HG02623 (cell line): ENCODE measurements around the gene MTG2.

ENCODE experiments used
- ATAC-seq: cut with Tn5 transposase; IDR thresholded peaks from one replicate; pipeline ENCODE4 v1.9.1; 2021; ENCODE audit warnings: moderate library complexity; ENCODE audit not compliant: unreplicated experiment

MTG2 gene

DNA sequence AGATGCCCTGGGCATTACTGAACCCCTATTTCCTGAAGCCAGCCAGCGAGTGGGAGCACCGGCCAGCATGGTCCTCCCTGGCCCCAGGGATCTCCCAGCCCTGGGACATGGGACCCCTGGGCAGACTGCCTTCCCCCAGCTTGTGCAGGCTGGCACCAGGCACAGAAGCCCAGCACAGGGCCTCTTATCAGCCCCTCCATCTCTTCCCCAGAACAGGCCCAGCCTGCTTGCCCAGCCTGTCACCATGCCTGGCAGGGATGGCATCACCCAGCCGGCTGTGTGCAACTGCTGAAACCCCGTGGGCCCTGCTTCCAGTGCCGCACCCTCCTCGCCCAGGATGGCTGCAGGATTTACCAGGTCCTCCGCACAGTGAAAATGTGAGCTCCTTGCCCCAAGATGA, 49.4 kb downstream of the MTG2 start:
- no peak for ATAC-seq

DNA sequence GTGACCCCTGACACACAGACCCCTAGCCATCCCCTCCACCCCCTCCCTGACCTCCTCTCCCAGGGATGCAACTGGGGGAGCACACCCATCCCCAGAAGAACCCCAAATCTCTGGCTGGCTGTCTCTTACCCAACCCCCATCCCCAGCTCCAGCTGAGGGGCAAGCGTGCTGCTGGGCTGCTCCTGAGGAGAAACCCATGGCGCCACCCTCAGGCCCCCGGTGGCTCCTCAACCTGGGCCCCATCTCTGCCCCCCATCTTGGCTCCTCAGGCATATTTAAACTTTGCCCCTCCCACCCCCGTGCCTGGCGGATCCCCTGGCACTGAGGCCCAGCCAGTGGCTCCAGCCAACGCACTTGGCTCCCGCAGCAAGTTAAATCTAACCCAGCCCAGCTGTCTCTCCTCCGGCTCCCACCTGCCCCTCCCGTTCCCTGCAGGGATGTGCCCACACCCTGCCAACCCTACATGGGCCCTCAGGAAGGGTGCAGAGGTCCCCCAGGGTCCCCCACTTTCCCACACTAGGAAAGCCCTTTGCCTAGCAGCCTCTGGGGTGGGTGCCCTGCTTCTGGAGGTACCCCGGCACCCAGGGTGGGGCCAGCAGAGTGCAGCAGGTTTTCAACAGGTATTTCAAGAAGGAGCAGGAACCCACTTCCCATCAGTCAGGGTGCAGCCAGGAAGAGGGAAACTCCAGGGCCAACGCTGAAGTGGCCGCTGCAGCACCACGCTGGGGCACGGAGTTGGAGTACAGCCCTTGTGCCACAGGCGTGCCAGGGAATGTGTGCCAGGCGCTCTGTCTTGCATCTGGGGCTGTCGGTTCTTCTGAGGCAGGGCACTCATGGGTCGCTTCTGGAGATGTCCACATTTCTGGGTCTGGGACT, 50.2 kb downstream of the MTG2 start:
- no peak for ATAC-seq

DNA sequence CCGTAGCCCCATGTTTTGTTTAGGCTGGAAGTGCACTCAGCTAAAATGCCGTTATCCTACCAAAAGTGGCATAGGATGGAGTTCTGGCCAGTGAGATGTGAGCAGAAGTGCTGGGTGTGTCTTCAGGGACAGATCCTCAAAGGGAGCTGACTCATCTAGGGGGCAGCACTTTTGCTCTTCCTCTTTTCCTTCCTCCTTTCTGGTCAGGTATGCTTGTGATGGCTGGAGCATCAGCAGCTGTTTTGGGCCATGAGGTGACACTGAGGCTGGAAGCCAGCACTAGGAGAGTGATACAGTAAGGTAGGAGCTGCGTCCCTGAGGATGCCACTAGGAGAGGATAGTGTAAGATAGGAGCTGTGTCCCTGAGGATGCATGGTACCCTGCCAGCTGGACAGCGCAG, 50.9 kb downstream of the MTG2 start:
- ATAC-seq, result no peak

DNA sequence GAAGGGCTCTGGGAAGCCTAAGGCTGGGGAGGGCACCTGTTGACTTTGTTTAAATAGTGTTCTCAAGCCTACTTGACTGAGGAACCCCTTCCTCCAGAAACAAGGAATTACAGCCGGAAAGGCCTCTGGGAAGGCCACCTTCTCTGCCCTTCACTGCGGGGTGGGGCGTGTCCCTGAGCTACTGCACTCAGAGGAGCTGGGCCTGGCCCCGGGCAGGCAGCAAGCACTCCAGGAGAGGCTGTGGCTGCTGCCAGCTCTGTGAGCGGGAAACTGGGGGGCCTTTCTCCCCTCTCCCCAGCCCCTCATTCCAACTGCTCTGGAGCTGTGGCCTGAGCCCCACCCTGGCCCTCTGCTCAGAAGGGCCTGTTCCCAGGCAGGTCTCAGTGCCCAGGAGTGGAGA, 51.5 kb downstream of the MTG2 start:
- no peak for ATAC-seq

DNA sequence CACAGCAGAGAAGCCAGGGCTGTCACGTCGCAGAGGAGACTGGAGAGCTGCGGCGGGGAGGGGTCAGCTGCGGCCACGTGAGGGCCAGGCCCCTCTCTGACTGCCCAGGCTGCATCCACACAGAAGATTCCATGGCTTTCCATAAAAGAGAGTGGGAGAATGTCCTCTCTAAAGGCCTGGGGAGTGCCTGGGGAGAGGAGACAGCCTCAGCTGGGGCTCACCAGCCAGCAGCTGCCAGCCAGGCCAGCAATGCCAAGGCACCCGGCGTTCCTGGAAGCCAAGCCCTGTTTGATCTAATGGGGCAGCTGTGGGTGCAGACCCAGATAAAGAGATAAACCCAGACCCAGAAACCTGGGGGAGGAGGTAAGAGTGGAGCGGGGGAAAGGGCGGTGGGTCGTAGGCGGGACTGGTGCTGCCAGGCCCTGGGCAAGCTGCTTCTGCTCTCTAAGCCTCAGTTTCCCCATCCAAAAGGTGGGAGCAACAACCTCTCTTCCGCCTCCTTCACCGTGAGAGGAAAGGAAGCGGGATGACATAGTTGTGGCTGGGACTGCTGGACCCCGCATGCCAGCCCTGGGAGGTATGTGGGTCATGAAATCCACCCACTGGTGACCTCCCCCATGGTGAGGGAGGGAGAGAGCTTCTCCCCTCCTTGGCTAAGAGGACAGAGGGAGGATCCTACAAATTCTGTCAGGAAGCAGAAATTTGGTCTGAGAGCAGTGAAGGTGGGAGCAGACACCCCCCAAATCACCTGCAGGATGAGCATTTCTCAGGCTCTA, 52.4 kb downstream of the MTG2 start:
- ATAC-seq, result no peak

DNA sequence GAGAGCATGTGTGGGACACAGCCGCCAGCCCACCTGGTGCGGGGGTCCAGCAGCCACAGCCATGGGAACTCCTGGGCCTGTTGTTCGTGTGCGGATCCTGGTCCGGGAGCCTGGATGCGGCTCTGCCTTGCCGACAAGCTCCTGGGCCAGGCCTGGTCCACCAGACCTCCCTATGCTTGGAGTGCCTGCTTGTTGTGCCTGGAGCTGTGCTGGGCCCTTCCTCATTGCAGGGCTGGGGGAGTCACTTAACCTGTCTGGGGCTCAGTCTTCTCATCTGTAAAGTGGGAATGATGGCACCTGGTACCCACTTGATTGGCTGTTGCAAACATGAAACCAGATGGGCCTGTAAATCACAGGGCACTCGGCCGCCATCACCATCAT, 52.9 kb downstream of the MTG2 start:
- no peak for ATAC-seq

DNA sequence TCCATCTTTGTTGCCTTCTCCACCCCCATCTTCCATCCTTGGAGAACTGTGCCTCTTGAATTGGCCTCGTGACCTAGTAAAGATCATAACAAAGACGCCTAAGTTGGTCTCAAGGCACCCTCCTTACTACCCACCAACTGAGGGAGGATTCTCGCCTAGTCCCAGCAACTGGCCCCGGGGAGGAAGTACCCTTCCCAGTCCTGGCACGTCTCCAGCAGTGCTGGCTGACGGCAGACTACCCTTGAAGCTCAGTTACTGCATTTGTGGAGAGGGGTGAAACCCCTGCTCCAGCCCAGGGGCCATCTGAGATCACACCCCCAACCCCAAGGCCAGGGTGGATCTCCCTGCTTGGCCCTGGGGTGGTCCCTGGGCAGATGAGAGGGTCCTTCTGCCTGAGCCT, 53.4 kb downstream of the MTG2 start:
- ATAC-seq, result no peak

DNA sequence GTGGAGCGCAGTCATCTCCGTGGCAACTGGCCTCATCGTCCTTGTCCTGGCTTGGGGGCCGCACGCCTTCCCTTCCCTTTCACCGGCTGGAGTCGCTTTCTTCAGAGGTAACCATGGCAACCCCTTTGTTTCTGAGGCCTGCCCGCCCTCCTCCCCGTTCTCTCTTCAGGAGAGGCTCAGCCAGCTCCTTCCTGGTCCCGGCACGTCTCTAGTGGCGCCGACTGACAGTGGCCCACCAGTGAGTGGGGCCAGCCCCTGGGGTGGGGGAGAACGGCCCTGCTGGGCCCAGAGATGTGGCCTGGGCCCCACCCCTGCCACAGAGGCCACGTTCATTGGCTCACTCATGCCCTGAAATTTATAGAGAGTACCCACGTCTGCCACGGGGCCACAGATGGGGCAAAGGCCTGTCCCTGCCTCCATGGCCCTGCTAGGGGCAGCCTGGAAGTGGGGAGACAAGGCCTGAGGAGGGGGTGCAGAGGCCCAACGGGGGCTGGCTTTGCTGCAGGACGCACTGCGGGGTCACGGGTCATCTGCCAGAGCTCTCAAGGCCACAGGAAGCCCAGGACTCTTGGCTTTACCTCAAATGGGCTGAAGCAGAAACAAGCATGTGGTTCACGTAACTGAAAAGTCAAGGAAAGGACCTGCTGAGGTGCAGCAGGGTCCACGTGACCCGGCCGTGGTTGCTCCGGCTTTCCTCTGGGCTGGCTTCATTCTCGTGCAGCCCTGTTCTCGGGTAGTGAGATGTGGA, 54.1 kb downstream of the MTG2 start:
- no peak for ATAC-seq

DNA sequence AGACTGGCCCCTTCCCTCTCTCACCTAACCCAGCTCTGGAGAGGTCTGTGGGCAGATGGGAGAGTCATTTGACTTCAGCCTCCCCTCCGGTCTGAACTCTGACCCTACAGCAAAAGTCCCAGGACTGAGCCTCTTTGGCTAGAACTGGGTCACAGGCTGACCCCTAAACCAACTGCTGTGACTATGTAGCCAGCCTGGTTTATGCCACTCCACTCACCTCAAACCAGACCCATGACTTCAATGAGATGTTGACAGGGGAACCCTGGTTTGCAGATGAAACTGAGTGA, 54.6 kb downstream of the MTG2 start:
- no peak for ATAC-seq

DNA sequence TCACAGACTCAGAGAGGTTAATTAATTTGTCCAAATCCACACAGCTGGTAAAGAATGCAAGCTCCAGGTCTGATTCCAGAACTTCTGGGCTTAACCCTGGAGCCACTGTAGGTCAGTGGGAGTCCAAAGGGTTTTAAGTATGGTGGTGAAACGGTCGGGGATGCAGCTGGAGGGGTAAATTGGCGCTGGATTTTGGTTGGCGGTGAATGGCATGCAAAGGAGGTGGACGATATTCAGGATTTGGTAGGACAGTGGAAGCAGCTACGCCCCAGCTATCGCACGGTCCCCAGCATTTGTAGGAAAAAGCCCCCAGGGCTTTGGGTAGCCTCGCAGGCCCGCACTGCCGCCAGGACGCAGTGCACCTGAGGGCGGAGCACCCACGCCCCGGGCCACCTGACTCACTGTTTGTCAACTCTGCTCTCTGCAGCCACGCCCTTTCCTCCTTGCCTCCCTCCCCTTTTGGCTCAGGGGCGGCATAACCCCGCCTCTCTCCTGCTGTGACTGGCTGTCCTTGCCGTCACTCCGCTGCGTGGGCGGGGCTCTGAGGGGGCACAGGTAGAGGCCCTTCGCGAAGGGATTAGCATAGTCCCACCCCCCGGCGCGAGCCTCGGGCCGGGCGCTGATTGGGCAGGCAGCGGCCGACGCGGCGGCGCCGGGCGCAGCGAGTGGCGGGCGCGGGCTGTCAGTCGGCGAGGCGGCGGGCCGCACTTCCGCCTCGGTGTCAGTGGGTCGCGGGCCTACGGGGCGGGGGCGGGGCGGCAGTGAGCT, 55.2 kb downstream of the MTG2 start, which contains the start of gene OSBPL2:
TSS of gene OSBPL2 (plus strand) at position 721 of the 768 bp plus-strand sequence. CDS start 17,664 bp downstream, outside the sequence.
- peak; percentile 98 for ATAC-seq

DNA sequence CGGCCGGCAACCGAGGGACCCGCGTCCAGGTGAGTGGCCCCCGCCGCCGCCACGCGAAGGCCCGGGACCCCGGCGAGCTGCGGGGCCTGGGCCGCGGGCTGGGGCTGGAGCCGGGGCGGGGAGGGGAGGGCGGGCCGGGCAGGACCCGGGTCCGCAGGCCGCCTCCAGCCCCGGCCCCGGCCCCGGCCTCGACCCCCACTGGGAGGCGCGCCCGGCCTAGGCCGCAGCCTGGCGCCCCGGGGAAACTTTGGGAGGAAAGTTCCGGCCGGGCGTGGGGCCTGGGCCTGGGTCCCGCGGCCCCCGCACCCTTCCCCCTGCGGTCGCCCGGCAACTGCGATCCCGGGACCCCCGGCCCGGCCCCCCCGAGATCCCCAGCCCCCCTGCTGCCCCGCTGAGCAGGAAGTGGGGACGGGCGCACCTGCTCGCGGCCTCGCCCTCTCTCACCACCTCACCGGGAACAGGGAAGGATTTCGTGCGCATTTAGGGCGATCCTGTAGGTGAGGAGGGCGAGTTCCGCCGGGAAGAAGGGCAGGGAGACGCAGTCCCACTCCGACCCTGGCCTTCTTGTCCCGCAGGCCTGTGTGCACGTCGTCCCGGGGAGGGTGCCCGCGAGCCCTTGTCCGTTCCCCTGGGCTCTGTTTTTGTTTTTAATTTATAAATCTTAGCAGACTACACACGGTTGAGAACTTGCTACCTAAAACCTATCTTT, 55.9 kb downstream of the MTG2 start:
- ATAC-seq, result peak; percentile 8

DNA sequence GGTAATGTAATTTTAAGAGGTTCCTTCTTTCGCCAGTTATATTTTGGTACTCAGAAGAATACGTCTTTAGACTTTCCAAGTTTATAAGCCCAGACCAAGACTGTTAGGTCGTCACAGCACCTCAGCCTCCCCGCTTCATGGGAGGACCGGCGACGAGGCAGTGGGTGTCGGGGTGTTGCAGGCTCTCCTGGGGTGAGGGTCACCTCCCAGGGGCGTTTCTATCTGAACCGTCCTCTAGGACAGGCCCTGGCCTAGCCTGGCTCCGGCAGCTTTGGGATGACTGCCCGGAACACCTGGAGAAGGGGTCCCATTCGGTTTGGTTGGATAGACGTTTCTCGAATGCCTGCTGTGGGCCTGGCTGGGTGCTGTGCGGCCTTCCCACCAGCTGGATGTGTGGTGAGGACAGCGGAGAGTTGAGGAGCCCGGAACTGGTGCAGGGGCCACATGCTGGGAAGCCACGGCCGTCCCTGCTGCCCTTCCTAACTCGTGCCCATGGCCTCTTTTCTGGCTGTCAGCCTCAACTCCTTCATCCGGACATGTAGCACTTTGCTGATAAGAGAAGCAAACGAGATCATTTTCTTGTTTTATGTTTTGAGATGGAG, 56.6 kb downstream of the MTG2 start:
- ATAC-seq, result no peak

DNA sequence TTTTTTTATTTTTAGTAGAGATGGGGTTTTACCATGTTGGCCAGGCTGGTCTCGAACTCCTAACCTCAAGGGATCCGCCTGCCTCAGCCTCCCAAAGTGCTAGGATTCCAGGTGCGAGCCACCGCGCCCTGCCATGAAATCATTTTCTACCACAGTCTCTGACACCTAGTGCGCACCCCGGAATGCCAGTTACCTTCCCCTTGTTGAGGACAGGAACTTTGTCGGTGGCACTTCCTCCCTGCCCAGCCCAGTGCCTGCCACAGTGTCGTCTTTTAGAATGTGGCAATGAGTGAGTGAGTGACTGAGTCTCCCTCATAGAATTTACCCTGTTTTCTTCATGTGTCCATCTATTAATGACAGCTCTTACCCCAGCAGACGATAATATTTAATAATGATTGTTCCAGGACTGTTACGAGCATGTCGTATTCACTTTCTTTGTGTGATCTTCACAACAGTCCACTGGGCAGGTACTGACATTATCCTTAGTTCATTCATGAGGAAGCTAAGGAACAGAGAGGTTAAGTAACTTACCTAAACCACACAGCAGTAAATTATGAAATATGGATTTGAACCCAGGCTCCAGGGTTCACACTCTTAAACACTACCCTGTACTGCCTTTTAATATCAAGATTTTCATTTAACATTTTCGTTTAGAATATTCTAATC, 57.3 kb downstream of the MTG2 start:
- ATAC-seq, result no peak

DNA sequence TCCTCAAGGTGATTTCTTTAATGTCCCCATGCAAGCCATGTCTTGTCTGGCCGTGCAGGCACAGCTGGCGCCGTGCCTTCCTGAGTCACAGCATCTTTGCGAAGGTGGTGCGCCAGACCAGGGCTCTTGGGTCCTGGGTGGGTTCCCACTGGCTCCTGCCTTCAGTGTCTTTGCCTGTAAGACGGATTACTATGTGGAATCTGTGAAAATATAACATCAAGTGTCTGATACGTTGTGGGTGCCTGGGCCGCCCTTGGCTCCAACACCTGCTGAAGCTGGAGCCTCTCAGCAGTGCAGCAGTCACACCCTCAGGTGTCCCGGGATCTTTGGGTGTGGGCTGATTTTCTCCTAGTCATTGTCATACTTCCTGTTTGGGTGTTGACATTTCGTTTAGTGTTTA, 58.7 kb downstream of the MTG2 start:
- ATAC-seq, result no peak

DNA sequence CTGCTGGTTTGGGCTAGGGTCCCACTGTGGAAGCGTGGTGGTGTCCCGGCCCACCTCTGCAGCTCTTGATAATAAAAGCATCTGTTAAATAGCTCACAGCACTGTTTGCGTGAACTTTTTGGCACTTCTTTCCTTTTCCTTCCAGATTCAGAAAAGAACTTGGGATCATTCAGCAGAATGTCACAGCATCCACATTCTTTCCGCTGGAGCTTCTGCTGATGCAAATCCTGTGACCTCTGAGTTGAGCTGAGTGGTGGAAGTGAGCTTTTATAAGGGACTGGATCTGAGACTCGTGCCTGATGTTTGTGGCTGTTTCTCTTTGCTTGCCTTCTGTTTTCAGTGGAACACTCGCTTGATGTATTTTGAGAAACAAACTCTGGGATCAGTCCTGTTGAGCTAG, 59.3 kb downstream of the MTG2 start:
- no peak for ATAC-seq

DNA sequence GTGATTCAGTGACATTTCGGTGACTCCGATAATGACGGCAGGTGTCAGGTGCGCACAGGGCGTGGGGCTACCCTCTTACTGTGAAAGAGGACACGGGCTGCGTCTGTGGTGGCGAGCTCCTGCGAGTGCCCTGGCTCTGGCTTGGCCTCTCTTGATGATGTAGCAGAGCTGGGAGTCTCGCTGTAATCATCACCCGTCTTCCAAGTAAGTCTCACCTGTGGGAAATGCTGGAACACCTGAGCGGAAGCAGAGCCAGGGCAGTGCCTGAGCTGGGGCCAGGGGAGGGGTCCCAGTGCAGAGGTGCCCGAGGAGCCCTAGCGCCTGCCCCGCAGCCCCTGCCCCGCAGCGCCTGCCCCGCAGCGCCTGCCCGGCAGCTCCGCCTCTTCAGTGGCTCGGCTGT, 60.3 kb downstream of the MTG2 start:
- no peak for ATAC-seq

DNA sequence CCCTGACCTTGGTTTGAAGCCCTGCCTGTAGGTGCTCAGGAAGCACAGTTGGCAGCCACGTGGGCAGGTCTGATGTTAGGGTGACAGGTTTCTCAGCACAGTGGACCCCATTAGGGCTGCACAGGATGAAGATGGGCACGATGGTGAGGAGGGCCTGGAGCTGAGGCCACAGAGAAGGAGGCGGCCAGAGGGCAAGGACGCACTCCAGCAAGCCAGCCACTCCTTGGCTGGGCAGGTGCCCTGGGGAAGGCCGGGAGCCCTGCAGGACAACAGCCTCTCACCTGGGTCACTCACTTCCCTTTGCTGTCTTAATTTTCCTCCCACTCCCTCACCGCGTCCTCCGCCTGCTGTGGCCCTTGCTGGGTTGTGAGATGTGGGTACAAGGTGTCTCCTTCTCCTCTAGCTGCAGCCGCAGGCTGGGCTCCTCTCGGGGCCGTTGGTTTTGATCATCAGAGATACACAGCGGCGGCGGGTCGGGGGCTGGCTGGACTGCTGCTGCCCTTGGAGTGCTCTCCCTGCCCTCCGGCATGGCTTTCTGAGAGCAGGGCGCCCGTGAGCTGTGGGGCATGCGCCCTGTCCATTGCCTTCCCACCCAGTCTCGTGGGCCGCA, 61.2 kb downstream of the MTG2 start:
- no peak for ATAC-seq

DNA sequence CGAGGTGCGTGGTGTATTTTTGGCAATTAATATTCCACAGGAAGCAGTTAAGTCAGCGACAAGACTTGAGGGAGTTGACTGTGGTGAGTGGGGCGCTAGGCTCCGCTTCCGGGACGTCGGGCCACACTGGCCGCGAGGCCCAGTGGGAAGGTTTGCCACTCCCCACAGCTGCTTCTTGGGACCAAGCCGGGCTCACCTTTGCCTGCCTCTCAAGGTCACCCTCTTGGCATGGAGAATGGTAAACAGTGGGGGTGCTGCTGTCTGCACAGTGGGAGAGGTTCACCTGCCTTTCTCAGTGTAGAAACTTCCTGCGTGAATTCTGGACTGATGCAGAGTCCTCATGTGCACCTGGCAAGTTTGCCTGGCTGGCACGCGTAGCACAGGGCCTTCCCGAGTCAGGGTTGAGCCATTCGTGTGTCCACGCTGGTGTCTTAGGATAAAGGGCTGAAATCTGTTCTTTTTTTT, 61.8 kb downstream of the MTG2 start:
- no peak for ATAC-seq

DNA sequence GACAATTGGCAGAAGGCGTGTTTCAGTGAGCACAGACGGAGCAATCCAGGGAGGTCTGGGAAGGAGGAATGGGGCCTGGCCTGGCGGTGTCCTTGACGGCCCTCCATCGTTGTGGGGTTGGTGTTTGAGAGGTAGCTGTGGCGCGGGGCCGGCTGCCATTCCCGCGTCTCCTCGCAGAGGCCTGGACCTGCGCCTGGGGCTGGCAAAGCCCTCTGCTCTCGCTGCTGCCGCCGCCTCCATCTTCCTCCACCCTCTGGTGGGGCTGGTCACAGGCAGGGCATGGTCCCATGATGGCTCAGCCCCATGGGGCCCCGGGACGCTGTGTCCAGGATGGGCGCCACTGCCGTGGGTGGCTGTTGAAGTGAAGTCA, 63.1 kb downstream of the MTG2 start:
- no peak for ATAC-seq
